Prostate gland (tissue), 2 donors: ENCODE measurements around the gene TM9SF1.

Experiments
- POLR2A ChIP-seq: fragments of 450-650 bp; IDR thresholded peaks from one replicate; pipeline ENCODE4 v1.6.1; 2016; ENCODE audit warnings: antibody characterized with exemption, mild to moderate bottlenecking
- TF ChIP-seq, protein P1 (sequence below), 4 experiments: fragments of 200-600 bp in 2 of 4; fragments of 450-650 bp in 2 of 4; sonication (generic) in 2 of 4; IDR thresholded peaks; 1 replicate in 3 of 4; 2 replicates in 1 of 4; pipeline ENCODE4 v1.5.1; 2016 to 2019; ENCODE audit warnings: antibody characterized with exemption in 4 of 4, mild to moderate bottlenecking in 2 of 4, moderate library complexity in 2 of 4

- TF ChIP-seq, protein P1, sequence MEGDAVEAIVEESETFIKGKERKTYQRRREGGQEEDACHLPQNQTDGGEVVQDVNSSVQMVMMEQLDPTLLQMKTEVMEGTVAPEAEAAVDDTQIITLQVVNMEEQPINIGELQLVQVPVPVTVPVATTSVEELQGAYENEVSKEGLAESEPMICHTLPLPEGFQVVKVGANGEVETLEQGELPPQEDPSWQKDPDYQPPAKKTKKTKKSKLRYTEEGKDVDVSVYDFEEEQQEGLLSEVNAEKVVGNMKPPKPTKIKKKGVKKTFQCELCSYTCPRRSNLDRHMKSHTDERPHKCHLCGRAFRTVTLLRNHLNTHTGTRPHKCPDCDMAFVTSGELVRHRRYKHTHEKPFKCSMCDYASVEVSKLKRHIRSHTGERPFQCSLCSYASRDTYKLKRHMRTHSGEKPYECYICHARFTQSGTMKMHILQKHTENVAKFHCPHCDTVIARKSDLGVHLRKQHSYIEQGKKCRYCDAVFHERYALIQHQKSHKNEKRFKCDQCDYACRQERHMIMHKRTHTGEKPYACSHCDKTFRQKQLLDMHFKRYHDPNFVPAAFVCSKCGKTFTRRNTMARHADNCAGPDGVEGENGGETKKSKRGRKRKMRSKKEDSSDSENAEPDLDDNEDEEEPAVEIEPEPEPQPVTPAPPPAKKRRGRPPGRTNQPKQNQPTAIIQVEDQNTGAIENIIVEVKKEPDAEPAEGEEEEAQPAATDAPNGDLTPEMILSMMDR (IDR thresholded peaks at IDR 0.05): no peak
- no peak for TF ChIP-seq POLR2A
These were observed 29.4 kb upstream of the TM9SF1 start for GRCh38 chr14:24224618-24225071.
